Measurements from ENCODE around the gene HELQ. TPM values are rescaled to one million over a fixed set of nuclear protein-coding genes. Genes with fewer than 3 reads are reported as not detected.

Gene HELQ
- total and polyA plus RNA-seq, 2 donors (not counting 1 experiment from before 2014, with no cell fraction given), result 21.7 to 42.4 TPM

GRCh38 chr4:83489711-83490326 lies 34.2 kb upstream of the HELQ start:
- no peak overlapping the region for H3K4me2 ChIP-seq (replicated peaks; ENCODE audit: low read depth, low read length, poor library complexity, severe bottlenecking)
- ATAC-seq (ENCODE audit: low read depth) (no peak), DNase-seq (no peak)
- H3K27me3 ChIP-seq (replicated peaks in 1 of 4; ENCODE audit: control extremely low read depth in 1 of 4, control insufficient read depth in 3 of 4, insufficient read depth in 4 of 4, low read length in 3 of 4), result no peaks in the 10 kb centered on the region
- H3K27ac Mint-ChIP-seq, result no peak overlapping the region
- H3K4me1 Mint-ChIP-seq, result peaks cover 7% of the 10 kb centered on the region
- H3K27me3 Mint-ChIP-seq, result no peaks in the 10 kb centered on the region
- no peak overlapping the region for H2AFZ ChIP-seq (ENCODE audit: insufficient read depth, low read depth, low read length, poor library complexity, severe bottlenecking)
- no peak overlapping the region for H3K9ac ChIP-seq (ENCODE audit: low read length)
- no peak overlapping the region for H3K27ac ChIP-seq (ENCODE audit: low read length in 2 of 2)
- intact Hi-C loops (cut with micrococcal nuclease), result loop anchor here (5.0 to 10.0 kb wide), 3 partner anchors 595 to 1208 kb away; partner anchors contain the start of genes HNRNPD and SEC31A
- H3K4me1 ChIP-seq (ENCODE audit: control insufficient read depth in 2 of 2, insufficient read depth in 2 of 2, low read length in 2 of 2), result peaks cover 5 to 8% of the 10 kb centered on the region in 2 donors
- no peak overlapping the region for H3K4me3 ChIP-seq (ENCODE audit: control extremely low read depth in 1 of 5, extremely low read depth in 1 of 5, insufficient read depth in 1 of 5, low read depth in 2 of 5, low read length in 4 of 5)
- ChIA-PET CTCF (interaction anchor here (0.6 to 3.5 kb wide), 8 partner anchors 8 to 155 kb away, joined by 3 to 16 read pairs (median 6); no protein-coding TSS in a partner anchor), POLR2A (no interaction called here)
- TF ChIP-seq CTCF (IDR thresholded peaks at IDR 0.05) (no peak), EZH2 (IDR thresholded peaks at IDR 0.05; ENCODE audit: borderline replicate concordance, insufficient read depth, low read depth, low read length, poor library complexity, severe bottlenecking) (no peak)
- no peaks in the 10 kb centered on the region for H3K36me3 ChIP-seq (replicated peaks in 1 of 2; ENCODE audit: control extremely low read depth in 1 of 2, control insufficient read depth in 1 of 2, extremely low read depth in 1 of 2, insufficient read depth in 2 of 2, low read length in 1 of 2)
- 63% methylated on average over 1 of the region's 1 CpG for WGBS (ENCODE audit: insufficient coverage)
- no peaks in the 10 kb centered on the region for H3K9me3 Mint-ChIP-seq (ENCODE audit: insufficient read depth)
- no peaks in the 10 kb centered on the region for H4K20me1 ChIP-seq (ENCODE audit: control insufficient read depth, insufficient read depth, low read length, poor library complexity, severe bottlenecking)
- H3K9me3 ChIP-seq (ENCODE audit: control extremely low read depth in 1 of 3, control insufficient read depth in 2 of 3, insufficient read depth in 1 of 3, low read length in 2 of 3), result no peaks in the 10 kb centered on the region
- no peaks in the 10 kb centered on the region for H3K79me2 ChIP-seq (ENCODE audit: control insufficient read depth, insufficient read depth, low read length)
- no peak overlapping the region for H3K4me3 Mint-ChIP-seq

GRCh38 chr4:83486457-83487129 lies 31.0 kb upstream of the HELQ start:
- no peaks in the 10 kb centered on the region for H4K20me1 ChIP-seq (ENCODE audit: control insufficient read depth, insufficient read depth, low read length, poor library complexity, severe bottlenecking)
- CTCF ChIA-PET, result interaction anchor here (1.3 to 1.6 kb wide), 3 partner anchors 32 to 153 kb away, joined by 4 to 7 read pairs (median 5); no protein-coding TSS in a partner anchor
- H3K27me3 Mint-ChIP-seq, result no peaks in the 10 kb centered on the region

More at GRCh38 chr4:83486457-83487129, 31.0 kb upstream of the HELQ start:
- DNase-seq (no peak), ATAC-seq (ENCODE audit: low read depth) (no peak)
- intact Hi-C loops (cut with micrococcal nuclease), result loop anchor here (5.0 to 10.0 kb wide), 3 partner anchors 592 to 1204 kb away; partner anchors contain the start of genes HNRNPD and SEC31A
- H3K9me3 Mint-ChIP-seq (ENCODE audit: insufficient read depth), result no peaks in the 10 kb centered on the region
- no peaks in the 10 kb centered on the region for H3K36me3 ChIP-seq (replicated peaks in 1 of 2; ENCODE audit: control extremely low read depth in 1 of 2, control insufficient read depth in 1 of 2, extremely low read depth in 1 of 2, insufficient read depth in 2 of 2, low read length in 1 of 2)
- no peaks in the 10 kb centered on the region for H3K9me3 ChIP-seq (ENCODE audit: control extremely low read depth in 1 of 3, control insufficient read depth in 2 of 3, insufficient read depth in 1 of 3, low read length in 2 of 3)
- H2AFZ ChIP-seq (ENCODE audit: insufficient read depth, low read depth, low read length, poor library complexity, severe bottlenecking), result peak overlapping the region; percentile 35
- H3K4me3 ChIP-seq (ENCODE audit: control extremely low read depth in 1 of 5, extremely low read depth in 1 of 5, insufficient read depth in 1 of 5, low read depth in 2 of 5, low read length in 4 of 5), result no peak overlapping the region
- H3K27me3 ChIP-seq (replicated peaks in 1 of 4; ENCODE audit: control extremely low read depth in 1 of 4, control insufficient read depth in 3 of 4, insufficient read depth in 4 of 4, low read length in 3 of 4), result no peaks in the 10 kb centered on the region
- no peak overlapping the region for H3K4me3 Mint-ChIP-seq
- peaks cover 18% of the 10 kb centered on the region for H3K4me1 Mint-ChIP-seq
- no peak overlapping the region for H3K4me2 ChIP-seq (replicated peaks; ENCODE audit: low read depth, low read length, poor library complexity, severe bottlenecking)
- peaks cover 7% of the 10 kb centered on the region for H3K79me2 ChIP-seq (ENCODE audit: control insufficient read depth, insufficient read depth, low read length)
- no peak overlapping the region for H3K9ac ChIP-seq (ENCODE audit: low read length)
- 100% methylated on average over 2 of the region's 3 CpGs for WGBS (ENCODE audit: insufficient coverage)
- no peak for TF ChIP-seq CTCF (IDR thresholded peaks at IDR 0.05)
- no peak for TF ChIP-seq EZH2 (IDR thresholded peaks at IDR 0.05; ENCODE audit: borderline replicate concordance, insufficient read depth, low read depth, low read length, poor library complexity, severe bottlenecking)
- POLR2A ChIA-PET, result no interaction called here
- H3K4me1 ChIP-seq (ENCODE audit: control insufficient read depth in 2 of 2, insufficient read depth in 2 of 2, low read length in 2 of 2), result peaks cover 10 to 17% of the 10 kb centered on the region in 2 donors
- peak overlapping the region; percentile 17 for H3K27ac Mint-ChIP-seq
- H3K27ac ChIP-seq (ENCODE audit: low read length in 2 of 2), result no peak overlapping the region
